Measurements from ENCODE around the gene SCEL. TPM values are rescaled to one million over a fixed set of nuclear protein-coding genes. Genes with fewer than 3 reads are reported as not detected.

SCEL gene
- total RNA-seq, 1 donor from 2014 or later, result not detected

GRCh38 chr13:77558016-77558415 lies 22.5 kb downstream of the SCEL start:
- Mint-ChIP-seq H3K27me3 (no peaks in the 10 kb centered on the region), H3K27ac (no peak overlapping the region), H3K36me3 (ENCODE audit: insufficient read depth) (no peaks in the 10 kb centered on the region), H3K4me3 (ENCODE audit: low read depth) (no peak overlapping the region), H3K9me3 (ENCODE audit: low read depth) (no peaks in the 10 kb centered on the region), H3K4me1 (ENCODE audit: low read depth) (no peaks in the 10 kb centered on the region)
- no peak for TF ChIP-seq CTCF (IDR thresholded peaks at IDR 0.05; ENCODE audit: unreplicated experiment)
- DNase-seq (ENCODE audit: low spot score, unreplicated experiment), result no peak

GRCh38 chr13:77563111-77563510 lies 27.6 kb downstream of the SCEL start:
- Mint-ChIP-seq H3K36me3 (ENCODE audit: insufficient read depth) (no peaks in the 10 kb centered on the region), H3K9me3 (ENCODE audit: low read depth) (no peaks in the 10 kb centered on the region), H3K27ac (no peak overlapping the region), H3K4me1 (ENCODE audit: low read depth) (no peaks in the 10 kb centered on the region), H3K4me3 (ENCODE audit: low read depth) (no peak overlapping the region), H3K27me3 (no peaks in the 10 kb centered on the region)
- TF ChIP-seq CTCF (IDR thresholded peaks at IDR 0.05; ENCODE audit: unreplicated experiment), result no peak
- DNase-seq (ENCODE audit: low spot score, unreplicated experiment), result no peak

GRCh38 chr13:77565635-77566034 lies 30.1 kb downstream of the SCEL start:
- DNase-seq (ENCODE audit: low spot score, unreplicated experiment), result no peak
- H3K36me3 Mint-ChIP-seq (ENCODE audit: insufficient read depth), result no peaks in the 10 kb centered on the region
- no peak overlapping the region for H3K27ac Mint-ChIP-seq
- no peaks in the 10 kb centered on the region for H3K27me3 Mint-ChIP-seq
- H3K4me3 Mint-ChIP-seq (ENCODE audit: low read depth), result no peak overlapping the region
- no peaks in the 10 kb centered on the region for H3K4me1 Mint-ChIP-seq (ENCODE audit: low read depth)
- peak; percentile 67 for TF ChIP-seq CTCF (IDR thresholded peaks at IDR 0.05; ENCODE audit: unreplicated experiment)
- no peaks in the 10 kb centered on the region for H3K9me3 Mint-ChIP-seq (ENCODE audit: low read depth)

GRCh38 chr13:77571956-77572355 lies 36.5 kb downstream of the SCEL start:
- Mint-ChIP-seq H3K27me3 (no peaks in the 10 kb centered on the region), H3K4me1 (ENCODE audit: low read depth) (peaks cover 9% of the 10 kb centered on the region), H3K27ac (no peak overlapping the region), H3K9me3 (ENCODE audit: low read depth) (no peaks in the 10 kb centered on the region), H3K36me3 (ENCODE audit: insufficient read depth) (no peaks in the 10 kb centered on the region), H3K4me3 (ENCODE audit: low read depth) (no peak overlapping the region)
- DNase-seq (ENCODE audit: low spot score, unreplicated experiment), result no peak
- no peak for TF ChIP-seq CTCF (IDR thresholded peaks at IDR 0.05; ENCODE audit: unreplicated experiment)

- no peak for DNase-seq (ENCODE audit: low spot score, unreplicated experiment)
- Mint-ChIP-seq H3K36me3 (ENCODE audit: insufficient read depth) (no peaks in the 10 kb centered on the region), H3K9me3 (ENCODE audit: low read depth) (no peaks in the 10 kb centered on the region)
Observed at GRCh38 chr13:77574096-77574495, 38.6 kb downstream of the SCEL start.

More at GRCh38 chr13:77574096-77574495, 38.6 kb downstream of the SCEL start:
- Mint-ChIP-seq H3K27me3 (no peaks in the 10 kb centered on the region), H3K4me1 (ENCODE audit: low read depth) (peaks cover 11% of the 10 kb centered on the region), H3K27ac (no peak overlapping the region), H3K4me3 (ENCODE audit: low read depth) (no peak overlapping the region)
- no peak for TF ChIP-seq CTCF (IDR thresholded peaks at IDR 0.05; ENCODE audit: unreplicated experiment)
